ENCODE results near the gene ACHE. TPM values are rescaled to one million over a fixed set of nuclear protein-coding genes. Genes with fewer than 3 reads are reported as not detected.
"Not testable (repeated sequence)": the region's sequence is repeated elsewhere in the genome, so short reads cannot be mapped to it uniquely, and the experiment has no call there.

ACHE gene
- 1 to 10 TPM in 5 of 6 donors, not detected in 1; 1.3 to 2.9 (median 2.2) TPM for total RNA-seq

- Histone ChIP-seq H3K36me3 (no peaks in the 10 kb centered on the region), H3K9me3 (no peaks in the 10 kb centered on the region), H3K27ac (peak within 1 kb of the TSS in 1 of 4 donors; percentile 11), H3K4me3 (peak within 1 kb of the TSS; percentile 35 to 53 (median 43)), H3K27me3 (peaks cover 0 to 32% (median 22%) of the 10 kb centered on the region in 4 donors), H3K4me1 (peaks cover 29 to 37% (median 35%) of the 10 kb centered on the region in 4 donors)
- DNase-seq (peak in 1 of 2 donors; percentile 88), ATAC-seq (ENCODE audit: low FRiP score in 2 of 2) (peak in 1 of 2 donors; percentile 8)
- no CpG with 5 or more reads among the region's 32 CpGs for WGBS, 2 donors
- TF ChIP-seq EP300 (IDR thresholded peaks at IDR 0.05) (no peak), POLR2A (IDR thresholded peaks at IDR 0.05) (no peak), POLR2AphosphoS5 (IDR thresholded peaks at IDR 0.05) (no peak), CTCF (IDR thresholded peaks at IDR 0.05) (no peak)
These were observed at the start of gene ACHE for GRCh38 chr7:100895701-100895955. ACHE (minus strand) TSS chr7:100895888; CDS start chr7:100894232, 1,656 bp downstream.

- ATAC-seq (ENCODE audit: low FRiP score in 2 of 2) (no peak), DNase-seq (no peak)
- no peaks in the 10 kb centered on the region for H3K9me3 ChIP-seq
- no peak overlapping the region for H3K4me3 ChIP-seq
- WGBS, 2 donors = 83 to 91% methylated on average over 4 of the region's 4 CpGs
- TF ChIP-seq EP300 (IDR thresholded peaks at IDR 0.05) (no peak), CTCF (IDR thresholded peaks at IDR 0.05) (no peak), POLR2AphosphoS5 (IDR thresholded peaks at IDR 0.05) (no peak), POLR2A (IDR thresholded peaks at IDR 0.05) (no peak)
- peaks cover 0 to 10% (median 7%) of the 10 kb centered on the region in 4 donors for H3K4me1 ChIP-seq
- H3K27me3 ChIP-seq = no peaks in the 10 kb centered on the region
- no peaks in the 10 kb centered on the region for H3K36me3 ChIP-seq
- no peak overlapping the region for H3K27ac ChIP-seq
These were observed 48.5 kb upstream of the ACHE start for GRCh38 chr7:100944138-100944537.

- ATAC-seq (ENCODE audit: low FRiP score in 2 of 2) = no peak
- no peak for DNase-seq
- H3K36me3 ChIP-seq = no peaks in the 10 kb centered on the region
- WGBS, 2 donors = 83 to 84% methylated on average over 5 of the region's 5 CpGs
- peaks cover 0 to 10% (median 7%) of the 10 kb centered on the region in 4 donors for H3K4me1 ChIP-seq
- H3K9me3 ChIP-seq = no peaks in the 10 kb centered on the region
- no peaks in the 10 kb centered on the region for H3K27me3 ChIP-seq
- TF ChIP-seq CTCF (IDR thresholded peaks at IDR 0.05) = no peak
- TF ChIP-seq POLR2AphosphoS5 (IDR thresholded peaks at IDR 0.05) = no peak
- no peak for TF ChIP-seq EP300 (IDR thresholded peaks at IDR 0.05)
- no peak for TF ChIP-seq POLR2A (IDR thresholded peaks at IDR 0.05)
- no peak overlapping the region for H3K27ac ChIP-seq
- no peak overlapping the region for H3K4me3 ChIP-seq
These were observed 48.0 kb upstream of the ACHE start for GRCh38 chr7:100943693-100944092.

GRCh38 chr7:100942045-100942774 lies 46.5 kb upstream of the ACHE start:
- ATAC-seq (ENCODE audit: low FRiP score in 2 of 2) (no peak), DNase-seq (no peak)
- no peak for TF ChIP-seq CTCF (IDR thresholded peaks at IDR 0.05)
- no peak for TF ChIP-seq POLR2A (IDR thresholded peaks at IDR 0.05)
- no peak for TF ChIP-seq EP300 (IDR thresholded peaks at IDR 0.05)
- TF ChIP-seq POLR2AphosphoS5 (IDR thresholded peaks at IDR 0.05) = no peak
- H3K9me3 ChIP-seq = no peaks in the 10 kb centered on the region
- WGBS, 2 donors = 50 to 52% methylated on average over 9 of the region's 9 CpGs
- no peaks in the 10 kb centered on the region for H3K27me3 ChIP-seq
- H3K4me3 ChIP-seq = peak overlapping the region in 1 of 4 donors; percentile 6
- peaks cover 0 to 10% (median 7%) of the 10 kb centered on the region in 4 donors for H3K4me1 ChIP-seq
- H3K27ac ChIP-seq = peak overlapping the region in 3 of 4 donors; percentile 21 to 42 (median 23)
- H3K36me3 ChIP-seq = no peaks in the 10 kb centered on the region

- 91 to 93% methylated on average over 7 of the region's 7 CpGs for WGBS, 2 donors
- H3K36me3 ChIP-seq; H3K9me3 ChIP-seq; H3K27ac ChIP-seq; ATAC-seq (ENCODE audit: low FRiP score in 2 of 2); H3K4me1 ChIP-seq; H3K4me3 ChIP-seq; DNase-seq; H3K27me3 ChIP-seq: not testable (repeated sequence)
These were observed 40.5 kb upstream of the ACHE start for GRCh38 chr7:100936167-100936566.

- not testable (repeated sequence) for H3K27me3 ChIP-seq
- 50 to 57% methylated on average over 2 of the region's 2 CpGs for WGBS, 2 donors
These were observed 39.7 kb upstream of the ACHE start for GRCh38 chr7:100935381-100935780.

More at GRCh38 chr7:100935381-100935780, 39.7 kb upstream of the ACHE start:
- H3K27ac ChIP-seq; DNase-seq; H3K4me1 ChIP-seq; H3K4me3 ChIP-seq; H3K9me3 ChIP-seq; ATAC-seq (ENCODE audit: low FRiP score in 2 of 2); H3K36me3 ChIP-seq: not testable (repeated sequence)

All from upper lobe of left lung (tissue), 6 donors.